GM19372 (cell line): ENCODE results near the gene HBE1.
A peak's percentile ranks its signal among the peaks of the same experiment; 100 is the strongest.
"Not testable (repeated sequence)": the region's sequence is repeated elsewhere in the genome, so short reads cannot be mapped to it uniquely, and the experiment has no call there.

Experiments used
- ATAC-seq: cut with Tn5 transposase; IDR thresholded peaks from one replicate; pipeline ENCODE4 v1.9.1; 2021; ENCODE audit warnings: mild to moderate bottlenecking, low read depth, moderate library complexity; ENCODE audit not compliant: unreplicated experiment

The HBE1 gene

GRCh38 chr11:5254646-5255413 is 14.9 kb downstream of the HBE1 start, which contains the start of gene HBG2:
Gene HBG2 (minus strand): TSS chr11:5254781. CDS start chr11:5254728, 53 bp downstream.
- ATAC-seq = not testable (repeated sequence)

- not testable (repeated sequence) for ATAC-seq
These were observed 15.7 kb downstream of the HBE1 start for GRCh38 chr11:5254023-5254422.

GRCh38 chr11:5253440-5253839 is 16.3 kb downstream of the HBE1 start:
- not testable (repeated sequence) for ATAC-seq

GRCh38 chr11:5252919-5253265 is 16.9 kb downstream of the HBE1 start:
- ATAC-seq = no peak

- no peak for ATAC-seq
These were observed 17.4 kb downstream of the HBE1 start for GRCh38 chr11:5252192-5252918.

- no peak for ATAC-seq
These were observed 18.0 kb downstream of the HBE1 start for GRCh38 chr11:5251746-5252145.

- ATAC-seq = no peak
These were observed 19.1 kb downstream of the HBE1 start for GRCh38 chr11:5250543-5251204.

- not testable (repeated sequence) for ATAC-seq
These were observed 19.8 kb downstream of the HBE1 start, which contains the start of gene HBG1 for GRCh38 chr11:5249807-5250396. Gene HBG1 (minus strand): TSS chr11:5249857. CDS start chr11:5249804, 53 bp downstream.

GRCh38 chr11:5248498-5248897 is 21.2 kb downstream of the HBE1 start:
- not testable (repeated sequence) for ATAC-seq

- no peak for ATAC-seq
These were observed 22.1 kb downstream of the HBE1 start for GRCh38 chr11:5247472-5248192.

GRCh38 chr11:5246772-5247471 is 22.8 kb downstream of the HBE1 start:
- no peak for ATAC-seq

GRCh38 chr11:5245155-5245554 is 24.6 kb downstream of the HBE1 start:
- no peak for ATAC-seq

- ATAC-seq = no peak
These were observed 25.9 kb downstream of the HBE1 start for GRCh38 chr11:5243816-5244180.

- ATAC-seq = peak; percentile 59
These were observed 26.6 kb downstream of the HBE1 start for GRCh38 chr11:5242933-5243815.

- no peak for ATAC-seq
These were observed 27.5 kb downstream of the HBE1 start for GRCh38 chr11:5242208-5242607.

- ATAC-seq = no peak
These were observed 28.3 kb downstream of the HBE1 start for GRCh38 chr11:5241458-5241857.

- no peak for ATAC-seq
These were observed 29.3 kb downstream of the HBE1 start for GRCh38 chr11:5240458-5240857.

GRCh38 chr11:5240056-5240455 is 29.7 kb downstream of the HBE1 start:
- no peak for ATAC-seq

- no peak for ATAC-seq
These were observed 30.7 kb downstream of the HBE1 start for GRCh38 chr11:5239046-5239445.
